ENCODE measurements around the gene SNX5.

The SNX5 gene

DNA sequence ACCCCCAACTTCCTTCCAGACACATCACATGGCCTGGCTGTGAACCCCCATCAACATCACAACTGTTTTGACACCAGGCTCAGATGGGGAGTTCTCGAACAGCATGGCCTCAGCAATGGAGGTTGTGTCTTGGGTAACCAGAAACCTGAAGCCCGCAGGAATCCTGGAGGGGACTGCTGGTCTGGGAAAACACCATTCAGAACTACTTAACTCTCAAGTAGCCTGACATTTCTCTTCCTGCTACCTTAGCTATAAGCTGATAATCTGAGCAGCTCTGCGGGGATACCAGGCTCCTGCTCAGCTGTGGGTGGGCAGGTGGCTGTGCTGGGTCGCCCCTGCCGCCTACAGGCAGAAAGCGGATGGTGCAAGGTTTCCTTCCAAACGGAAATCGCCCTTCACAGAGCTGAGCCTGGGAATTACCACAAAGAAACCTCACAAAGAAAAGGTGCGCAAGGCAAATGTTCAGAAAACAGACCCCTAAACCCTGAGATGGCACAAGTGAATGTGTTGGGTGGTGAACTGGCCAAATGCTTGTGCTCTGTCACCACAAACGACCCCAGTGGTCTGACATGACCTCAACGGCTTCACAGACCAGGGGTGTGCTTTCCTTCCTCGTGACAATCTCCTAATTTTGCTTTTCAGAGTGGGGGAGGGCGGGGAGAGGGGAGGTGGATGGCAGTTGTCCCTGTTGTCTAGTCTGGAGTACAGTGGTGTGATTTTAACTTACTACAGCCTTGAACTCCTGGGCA is 29.5 kb downstream of the SNX5 start:
- Histone ChIP-seq H3K79me2 (ENCODE audit: low read length) (no peaks in the 10 kb centered on the region; the same call in 1 of the 2 replicates), H2AFZ (ENCODE audit: low read depth, low read length) (no peak overlapping the region), H3K9ac (ENCODE audit: low read length) (no peak overlapping the region), H3K4me1 (ENCODE audit: low read length) (no peaks in the 10 kb centered on the region), H3K27me3 (ENCODE audit: low read depth, low read length) (no peaks in the 10 kb centered on the region), H4K20me1 (ENCODE audit: insufficient read depth, low read length) (peaks cover 45% of the 10 kb centered on the region), H3K27ac (ENCODE audit: low read length) (0 out of 2 replicates have a peak overlapping the region, but pooled peaks have one; percentile 12), H3K4me2 (ENCODE audit: low read length) (no peak overlapping the region), H3K9me3 (ENCODE audit: insufficient read depth, low read length) (no peaks in the 10 kb centered on the region), H3K36me3 (replicated peaks; ENCODE audit: low read depth, low read length) (peaks cover 35% of the 10 kb centered on the region), H3K4me3 (ENCODE audit: low read length) (no peak overlapping the region)
- no peak for TF ChIP-seq EZH2phosphoT487 (IDR thresholded peaks at IDR 0.05; ENCODE audit: low read depth)
- TF ChIP-seq, protein P1, sequence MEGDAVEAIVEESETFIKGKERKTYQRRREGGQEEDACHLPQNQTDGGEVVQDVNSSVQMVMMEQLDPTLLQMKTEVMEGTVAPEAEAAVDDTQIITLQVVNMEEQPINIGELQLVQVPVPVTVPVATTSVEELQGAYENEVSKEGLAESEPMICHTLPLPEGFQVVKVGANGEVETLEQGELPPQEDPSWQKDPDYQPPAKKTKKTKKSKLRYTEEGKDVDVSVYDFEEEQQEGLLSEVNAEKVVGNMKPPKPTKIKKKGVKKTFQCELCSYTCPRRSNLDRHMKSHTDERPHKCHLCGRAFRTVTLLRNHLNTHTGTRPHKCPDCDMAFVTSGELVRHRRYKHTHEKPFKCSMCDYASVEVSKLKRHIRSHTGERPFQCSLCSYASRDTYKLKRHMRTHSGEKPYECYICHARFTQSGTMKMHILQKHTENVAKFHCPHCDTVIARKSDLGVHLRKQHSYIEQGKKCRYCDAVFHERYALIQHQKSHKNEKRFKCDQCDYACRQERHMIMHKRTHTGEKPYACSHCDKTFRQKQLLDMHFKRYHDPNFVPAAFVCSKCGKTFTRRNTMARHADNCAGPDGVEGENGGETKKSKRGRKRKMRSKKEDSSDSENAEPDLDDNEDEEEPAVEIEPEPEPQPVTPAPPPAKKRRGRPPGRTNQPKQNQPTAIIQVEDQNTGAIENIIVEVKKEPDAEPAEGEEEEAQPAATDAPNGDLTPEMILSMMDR (IDR thresholded peaks at IDR 0.05; ENCODE audit: low read depth, low read length), result peak; percentile 86

DNA sequence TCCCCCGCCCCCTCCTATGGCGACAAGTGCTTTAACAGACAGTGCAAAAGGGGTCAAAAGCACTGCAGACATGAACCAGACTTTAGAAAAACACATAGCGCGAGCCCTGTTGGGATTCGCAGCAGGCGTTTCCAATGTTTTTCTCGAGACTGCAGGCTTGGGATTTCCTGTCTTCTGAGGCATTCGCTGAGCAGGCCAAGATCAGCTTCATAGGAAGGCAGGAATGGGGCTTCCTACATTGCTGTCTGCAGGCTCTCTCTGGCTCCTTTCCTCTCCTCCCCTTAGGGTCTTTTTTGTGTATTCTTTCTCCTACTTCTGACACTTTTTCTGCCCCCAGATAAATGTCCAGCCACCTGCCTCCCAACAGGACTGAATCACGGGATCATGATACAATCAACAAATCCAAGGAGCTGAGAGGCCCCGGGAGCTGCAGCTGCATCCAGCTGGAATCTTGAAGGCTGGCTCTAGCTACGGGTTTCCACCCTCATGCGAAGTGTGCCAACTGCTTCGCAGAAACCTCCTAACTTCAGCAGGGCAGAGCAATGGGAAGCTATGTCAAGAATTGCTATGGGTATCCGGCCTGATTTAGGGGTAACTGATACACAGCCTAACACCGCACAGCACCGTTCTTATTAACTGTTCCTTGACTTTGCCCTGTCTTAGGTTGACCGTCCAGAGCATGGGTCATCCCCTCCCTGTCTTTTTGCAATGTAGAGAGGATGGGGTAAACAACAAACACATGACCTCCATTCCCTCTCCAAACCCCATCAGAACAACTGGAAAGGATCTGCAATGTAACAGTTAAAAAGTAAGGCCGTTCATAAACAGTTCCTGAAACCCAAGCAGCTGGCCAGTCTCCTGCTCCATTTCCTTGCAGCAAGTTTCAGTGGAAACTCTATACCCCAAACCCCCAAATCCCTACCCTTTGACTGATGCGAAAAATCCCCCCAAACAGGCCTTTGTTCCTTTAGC is 31.5 kb downstream of the SNX5 start:
- no peaks in the 10 kb centered on the region for H3K79me2 ChIP-seq (ENCODE audit: low read length)
- no peak overlapping the region for H2AFZ ChIP-seq (ENCODE audit: low read depth, low read length)
- H3K27ac ChIP-seq (ENCODE audit: low read length), result no peak overlapping the region
- H3K4me2 ChIP-seq (ENCODE audit: low read length), result no peak overlapping the region
- no peaks in the 10 kb centered on the region for H3K27me3 ChIP-seq (ENCODE audit: low read depth, low read length)
- TF ChIP-seq, protein P1 (IDR thresholded peaks at IDR 0.05; ENCODE audit: low read depth, low read length), result no peak
- no peak for TF ChIP-seq EZH2phosphoT487 (IDR thresholded peaks at IDR 0.05; ENCODE audit: low read depth)
- H3K9me3 ChIP-seq (ENCODE audit: insufficient read depth, low read length), result no peaks in the 10 kb centered on the region
- H3K4me3 ChIP-seq (ENCODE audit: low read length), result no peak overlapping the region
- no peak overlapping the region for H3K9ac ChIP-seq (ENCODE audit: low read length)
- peaks cover 16% of the 10 kb centered on the region for H3K36me3 ChIP-seq (replicated peaks; ENCODE audit: low read depth, low read length)
- 0 out of 2 replicates have a peak, but pooled peaks cover 5% of the 10 kb centered on the region for H3K4me1 ChIP-seq (ENCODE audit: low read length)
- peaks cover 34% of the 10 kb centered on the region for H4K20me1 ChIP-seq (ENCODE audit: insufficient read depth, low read length)

DNA sequence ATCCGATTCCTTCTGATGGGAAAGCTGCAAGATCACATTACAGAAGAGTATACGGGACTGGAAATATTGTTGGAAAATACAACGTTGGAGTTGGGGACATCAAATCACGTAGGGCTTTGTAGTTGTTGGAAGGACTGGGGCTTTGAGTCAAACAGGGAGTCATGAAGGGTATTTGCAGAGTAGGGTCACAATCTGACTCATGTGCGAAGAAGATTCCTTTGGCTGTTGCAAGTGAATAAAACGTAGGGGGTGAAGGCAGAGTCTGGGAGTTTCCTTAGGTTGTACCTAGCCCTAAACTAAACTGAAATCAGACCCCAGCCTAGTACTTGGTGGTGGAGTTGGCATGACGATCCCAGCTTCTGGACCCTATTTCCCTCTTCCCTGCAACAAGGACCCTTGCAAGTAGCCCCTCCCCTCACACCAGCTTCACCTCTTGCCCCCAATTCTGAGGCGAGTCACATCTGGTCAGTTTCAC is 32.3 kb downstream of the SNX5 start:
- 0 out of 2 replicates have a peak, but pooled peaks cover 5% of the 10 kb centered on the region for H3K4me1 ChIP-seq (ENCODE audit: low read length)
- no peak overlapping the region for H3K4me2 ChIP-seq (ENCODE audit: low read length)
- H3K36me3 ChIP-seq (replicated peaks; ENCODE audit: low read depth, low read length), result peaks cover 12% of the 10 kb centered on the region
- no peak overlapping the region for H3K9ac ChIP-seq (ENCODE audit: low read length)
- 0 out of 2 replicates have a peak, but pooled peaks cover 2% of the 10 kb centered on the region for H3K9me3 ChIP-seq (ENCODE audit: insufficient read depth, low read length)
- H2AFZ ChIP-seq (ENCODE audit: low read depth, low read length), result no peak overlapping the region
- no peaks in the 10 kb centered on the region for H3K27me3 ChIP-seq (ENCODE audit: low read depth, low read length)
- TF ChIP-seq, protein P1 (IDR thresholded peaks at IDR 0.05; ENCODE audit: low read depth, low read length), result no peak
- no peak for TF ChIP-seq EZH2phosphoT487 (IDR thresholded peaks at IDR 0.05; ENCODE audit: low read depth)
- H3K79me2 ChIP-seq (ENCODE audit: low read length), result no peaks in the 10 kb centered on the region
- H3K27ac ChIP-seq (ENCODE audit: low read length), result no peak overlapping the region
- H3K4me3 ChIP-seq (ENCODE audit: low read length), result no peak overlapping the region
- peaks cover 30% of the 10 kb centered on the region for H4K20me1 ChIP-seq (ENCODE audit: insufficient read depth, low read length)
